IgD-negative memory B cell (primary cell): Measurements from ENCODE around the gene ADAMTS14. TPM values are rescaled to one million over a fixed set of nuclear protein-coding genes. Genes with fewer than 3 reads are reported as not detected.

Experiments
- H3K27ac Mint-ChIP-seq, 3 donors: one replicate each; pipeline ENCODE4 v1.8.0; 2020 to 2022; ENCODE audit warnings: mild to moderate bottlenecking in 3 of 3, mixed read lengths in 3 of 3, moderate library complexity in 1 of 3
- H3K27me3 Mint-ChIP-seq: one replicate; pipeline ENCODE4 v1.8.0; 2021; ENCODE audit warnings: mixed read lengths
- H3K36me3 Mint-ChIP-seq: one replicate; pipeline ENCODE4 v1.8.0; 2020; ENCODE audit warnings: mild to moderate bottlenecking, mixed read lengths
- H3K4me1 Mint-ChIP-seq, 3 donors: one replicate each; pipeline ENCODE4 v1.8.0; 2020 to 2022; ENCODE audit warnings: mixed read lengths in 3 of 3, mild to moderate bottlenecking in 1 of 3
- H3K4me3 Mint-ChIP-seq, 4 donors: one replicate each; pipeline ENCODE4 v1.8.0; 2020 to 2022; ENCODE audit warnings: mild to moderate bottlenecking in 4 of 4, mixed read lengths in 4 of 4, moderate library complexity in 3 of 4
- H3K9me3 Mint-ChIP-seq, 3 donors: one replicate each; pipeline ENCODE4 v1.8.0; 2020 to 2021; ENCODE audit warnings: mixed read lengths in 3 of 3, mild to moderate bottlenecking in 1 of 3
- polyA plus RNA-seq: library from polyadenylated mRNA; unstranded; fragments of 300-500 nt; fragmentation: Illumina TruSeq; gene quantifications from one replicate; pipeline ENCODE4 v1.2.3, GENCODE V29; 2021

The ADAMTS14 gene
- polyA plus RNA-seq, 1 donor from 2014 or later = not detected

DNA sequence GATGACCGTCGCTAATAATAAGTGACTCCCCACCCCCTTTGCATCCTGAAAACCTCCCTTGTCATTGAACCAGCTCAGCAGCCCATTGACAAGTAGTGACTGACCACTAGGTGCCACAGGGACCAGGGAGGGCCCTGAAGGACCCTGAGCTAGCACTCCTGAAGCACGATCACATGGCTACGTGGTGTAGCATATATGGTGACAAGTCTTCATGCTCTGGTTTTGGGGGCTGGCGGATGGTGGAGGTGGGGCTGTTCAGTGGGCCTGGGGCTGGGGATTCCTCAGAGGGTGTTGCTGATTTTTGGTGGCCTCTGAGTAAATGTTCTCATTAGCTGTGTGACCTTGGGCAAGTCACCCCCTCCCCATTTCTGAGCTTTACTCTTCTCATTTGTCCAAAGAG lies 4.7 kb downstream of the ADAMTS14 start:
- Mint-ChIP-seq H3K36me3 (peaks cover 1% of the 10 kb centered on the region), H3K4me3 (no peak overlapping the region), H3K27me3 (peaks cover 17% of the 10 kb centered on the region), H3K4me1 (peaks cover 0 to 8% (median 2%) of the 10 kb centered on the region in 3 donors), H3K27ac (no peak overlapping the region), H3K9me3 (no peaks in the 10 kb centered on the region)

GRCh38 chr10:70677620-70678249 lies 5.4 kb downstream of the ADAMTS14 start:
- Mint-ChIP-seq H3K27ac (no peak overlapping the region), H3K9me3 (no peaks in the 10 kb centered on the region), H3K4me3 (no peak overlapping the region), H3K27me3 (peaks cover 17% of the 10 kb centered on the region), H3K36me3 (peaks cover 1% of the 10 kb centered on the region), H3K4me1 (peaks cover 0 to 8% (median 2%) of the 10 kb centered on the region in 3 donors)

DNA sequence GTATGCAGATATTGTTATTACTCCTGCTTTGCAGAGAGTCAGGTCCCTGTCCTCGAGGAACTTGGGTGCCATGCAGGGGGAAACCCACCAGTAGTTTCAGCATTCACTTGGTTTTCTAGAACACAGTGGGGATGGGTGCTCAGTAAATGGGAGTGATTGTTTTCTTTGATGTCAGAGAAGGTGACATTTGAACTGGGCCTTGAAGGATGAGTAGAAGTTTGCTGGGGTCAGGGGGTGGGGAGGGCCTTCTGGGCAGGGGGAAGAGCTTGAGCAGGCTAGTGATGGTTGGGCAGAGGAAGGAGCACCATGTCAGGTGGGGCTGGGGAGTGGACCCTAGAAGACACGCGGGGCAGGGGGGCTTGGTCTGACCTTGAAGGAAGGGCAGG lies 5.9 kb downstream of the ADAMTS14 start:
- H3K27me3 Mint-ChIP-seq = peaks cover 12% of the 10 kb centered on the region
- H3K27ac Mint-ChIP-seq = no peak overlapping the region
- no peak overlapping the region for H3K4me3 Mint-ChIP-seq
- H3K9me3 Mint-ChIP-seq = no peaks in the 10 kb centered on the region
- H3K4me1 Mint-ChIP-seq = peaks cover 0 to 7% (median 2%) of the 10 kb centered on the region in 3 donors
- H3K36me3 Mint-ChIP-seq = peaks cover 1% of the 10 kb centered on the region

GRCh38 chr10:70678757-70679489 lies 6.6 kb downstream of the ADAMTS14 start:
- peaks cover 7% of the 10 kb centered on the region for H3K27me3 Mint-ChIP-seq
- no peak overlapping the region for H3K27ac Mint-ChIP-seq
- no peak overlapping the region for H3K4me3 Mint-ChIP-seq
- H3K9me3 Mint-ChIP-seq = no peaks in the 10 kb centered on the region
- peaks cover 0 to 7% (median 2%) of the 10 kb centered on the region in 3 donors for H3K4me1 Mint-ChIP-seq
- H3K36me3 Mint-ChIP-seq = peaks cover 1% of the 10 kb centered on the region

GRCh38 chr10:70679498-70679897 lies 7.2 kb downstream of the ADAMTS14 start:
- H3K4me3 Mint-ChIP-seq = no peak overlapping the region
- H3K36me3 Mint-ChIP-seq = peaks cover 1% of the 10 kb centered on the region
- H3K27me3 Mint-ChIP-seq = peaks cover 5% of the 10 kb centered on the region
- no peaks in the 10 kb centered on the region for H3K9me3 Mint-ChIP-seq
- peaks cover 0 to 7% (median 2%) of the 10 kb centered on the region in 3 donors for H3K4me1 Mint-ChIP-seq
- H3K27ac Mint-ChIP-seq = no peak overlapping the region

GRCh38 chr10:70680899-70681730 lies 8.8 kb downstream of the ADAMTS14 start:
- Mint-ChIP-seq H3K27me3 (peaks cover 2% of the 10 kb centered on the region), H3K9me3 (no peaks in the 10 kb centered on the region), H3K36me3 (peaks cover 1% of the 10 kb centered on the region), H3K4me1 (peaks cover 0 to 7% (median 2%) of the 10 kb centered on the region in 3 donors), H3K27ac (no peak overlapping the region), H3K4me3 (no peak overlapping the region)

GRCh38 chr10:70681731-70682005 lies 9.4 kb downstream of the ADAMTS14 start:
- peaks cover 2% of the 10 kb centered on the region for H3K27me3 Mint-ChIP-seq
- H3K4me1 Mint-ChIP-seq = peaks cover 0 to 7% (median 2%) of the 10 kb centered on the region in 3 donors
- no peak overlapping the region for H3K27ac Mint-ChIP-seq
- H3K9me3 Mint-ChIP-seq = no peaks in the 10 kb centered on the region
- H3K36me3 Mint-ChIP-seq = peaks cover 1% of the 10 kb centered on the region
- H3K4me3 Mint-ChIP-seq = no peak overlapping the region

DNA sequence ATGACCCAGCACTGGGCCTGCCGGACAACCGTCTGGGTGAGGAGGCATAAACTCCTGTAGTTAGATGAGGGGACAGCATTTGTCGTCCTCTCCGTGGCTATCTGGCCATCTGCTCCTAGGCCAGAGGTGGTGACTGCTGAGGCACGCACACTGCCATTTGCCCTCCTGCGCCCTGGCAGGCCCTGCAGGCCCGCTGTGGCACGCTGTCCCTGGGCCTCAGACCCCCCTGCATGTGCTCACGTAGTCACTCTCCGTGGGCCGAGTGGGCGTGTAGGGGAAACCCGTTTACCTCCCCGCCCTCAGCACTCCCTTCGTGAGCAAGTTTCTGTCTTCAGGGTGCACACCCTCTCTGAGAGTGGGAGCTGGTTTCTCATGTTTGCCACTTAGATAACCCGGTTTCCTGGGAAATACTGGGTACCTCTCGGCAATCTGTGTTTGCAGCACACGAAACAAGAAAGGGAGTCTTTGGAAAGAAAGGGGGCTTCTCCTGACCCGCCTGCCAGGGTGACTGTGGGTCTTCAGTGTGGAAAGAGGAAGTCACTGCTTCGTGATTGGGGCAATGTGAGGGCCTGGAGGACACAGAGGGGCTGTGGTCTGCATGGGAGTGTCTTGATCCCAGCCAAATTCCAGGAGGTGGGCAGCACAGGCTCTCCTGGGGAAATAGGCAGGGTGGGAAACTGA lies 10.8 kb downstream of the ADAMTS14 start:
- H3K27me3 Mint-ChIP-seq = peaks cover 2% of the 10 kb centered on the region
- H3K4me1 Mint-ChIP-seq = peaks cover 0 to 2% (median 2%) of the 10 kb centered on the region in 3 donors
- peaks cover 1% of the 10 kb centered on the region for H3K36me3 Mint-ChIP-seq
- H3K9me3 Mint-ChIP-seq = no peaks in the 10 kb centered on the region
- H3K4me3 Mint-ChIP-seq = no peak overlapping the region
- peak overlapping the region in 2 of 3 donors; percentile 74 to 78 for H3K27ac Mint-ChIP-seq

GRCh38 chr10:70683601-70683934 lies 11.3 kb downstream of the ADAMTS14 start:
- Mint-ChIP-seq H3K9me3 (no peaks in the 10 kb centered on the region), H3K4me3 (no peak overlapping the region), H3K27me3 (peaks cover 2% of the 10 kb centered on the region), H3K27ac (peak overlapping the region in 1 of 3 donors; percentile 18), H3K4me1 (peaks cover 0 to 2% (median 0%) of the 10 kb centered on the region in 3 donors), H3K36me3 (peaks cover 1% of the 10 kb centered on the region)

GRCh38 chr10:70683940-70684339 lies 11.6 kb downstream of the ADAMTS14 start:
- Mint-ChIP-seq H3K9me3 (no peaks in the 10 kb centered on the region), H3K27me3 (peaks cover 2% of the 10 kb centered on the region), H3K27ac (no peak overlapping the region), H3K36me3 (peaks cover 1% of the 10 kb centered on the region), H3K4me1 (peaks cover 0 to 2% (median 0%) of the 10 kb centered on the region in 3 donors), H3K4me3 (no peak overlapping the region)

- Mint-ChIP-seq H3K27ac (no peak overlapping the region), H3K36me3 (peaks cover 1% of the 10 kb centered on the region), H3K4me3 (no peak overlapping the region), H3K27me3 (peaks cover 2% of the 10 kb centered on the region), H3K9me3 (no peaks in the 10 kb centered on the region), H3K4me1 (peaks cover 0 to 2% (median 0%) of the 10 kb centered on the region in 3 donors)
These were observed 12.1 kb downstream of the ADAMTS14 start for GRCh38 chr10:70684374-70684773.

- Mint-ChIP-seq H3K27ac (no peak overlapping the region), H3K4me1 (peaks cover 0 to 2% (median 0%) of the 10 kb centered on the region in 3 donors), H3K27me3 (peaks cover 4% of the 10 kb centered on the region), H3K36me3 (peaks cover 1% of the 10 kb centered on the region), H3K4me3 (no peak overlapping the region), H3K9me3 (no peaks in the 10 kb centered on the region)
These were observed 12.6 kb downstream of the ADAMTS14 start for GRCh38 chr10:70684839-70685454.

DNA sequence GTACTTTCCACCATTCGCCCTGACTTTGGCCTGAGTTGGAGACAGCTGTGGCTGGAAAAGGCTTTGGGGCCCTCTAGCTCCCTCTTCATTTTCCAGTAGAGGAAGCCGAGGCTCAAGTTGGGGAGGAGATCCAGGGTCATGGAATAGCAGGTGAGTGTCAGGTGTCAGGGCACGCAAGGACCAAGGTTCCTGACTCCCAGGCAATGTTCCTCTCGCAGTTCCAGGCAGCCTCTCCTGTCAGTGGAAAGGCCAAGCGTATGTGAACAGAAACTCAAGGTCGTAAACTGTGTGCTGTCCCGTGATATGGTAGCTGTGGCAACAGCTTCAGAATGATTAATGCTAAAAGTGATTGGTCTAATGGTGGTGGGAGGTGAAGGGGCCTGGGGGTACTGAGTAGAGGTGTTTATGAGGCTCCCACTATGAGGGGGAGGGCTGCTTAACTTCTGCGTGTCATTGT lies 13.2 kb downstream of the ADAMTS14 start:
- H3K36me3 Mint-ChIP-seq = no peaks in the 10 kb centered on the region
- peaks cover 2% of the 10 kb centered on the region for H3K27me3 Mint-ChIP-seq

GRCh38 chr10:70688828-70689227 lies 16.5 kb downstream of the ADAMTS14 start:
- H3K36me3 Mint-ChIP-seq = no peaks in the 10 kb centered on the region
- no peaks in the 10 kb centered on the region for H3K4me1 Mint-ChIP-seq
- no peaks in the 10 kb centered on the region for H3K9me3 Mint-ChIP-seq
- peaks cover 6% of the 10 kb centered on the region for H3K27me3 Mint-ChIP-seq
- H3K27ac Mint-ChIP-seq = no peak overlapping the region
- no peak overlapping the region for H3K4me3 Mint-ChIP-seq

More for the DNA sequence above, 13.2 kb downstream of the ADAMTS14 start:
- no peak overlapping the region for H3K4me3 Mint-ChIP-seq
- peaks cover 0 to 2% (median 0%) of the 10 kb centered on the region in 3 donors for H3K4me1 Mint-ChIP-seq
- H3K27ac Mint-ChIP-seq = no peak overlapping the region
- H3K9me3 Mint-ChIP-seq = no peaks in the 10 kb centered on the region
